ENCODE data around the gene PAX1. TPM values are rescaled to one million over a fixed set of nuclear protein-coding genes. Genes with fewer than 3 reads are reported as not detected.

The PAX1 gene
- total RNA-seq, 2 donors from 2014 or later, result not detected

- H3K36me3 ChIP-seq (ENCODE audit: control insufficient read depth, insufficient read depth, low read length), result no peaks in the 10 kb centered on the region
- Mint-ChIP-seq H3K27ac (no peak overlapping the region), H3K27me3 (ENCODE audit: insufficient read depth) (peaks cover 100% of the 10 kb centered on the region), H3K9me3 (no peaks in the 10 kb centered on the region), H3K4me3 (no peak overlapping the region), H3K36me3 (ENCODE audit: low read depth) (no peaks in the 10 kb centered on the region), H3K4me1 (peaks cover 20% of the 10 kb centered on the region)
- no peak overlapping the region for H3K27ac ChIP-seq (ENCODE audit: low read depth, low read length)
- DNase-seq, result no peak
- H3K9me3 ChIP-seq (ENCODE audit: control insufficient read depth, low read length), result no peaks in the 10 kb centered on the region
- 6 to 20% methylated on average over 8 to 9 of the region's 9 CpGs for WGBS, 2 experiments (ENCODE audit: insufficient coverage in 1 of 2, insufficient read length in 1 of 2)
- H3K9ac ChIP-seq (ENCODE audit: extremely low read depth, low read length, poor library complexity, severe bottlenecking), result no peak overlapping the region
- peaks cover 100% of the 10 kb centered on the region for H3K27me3 ChIP-seq (ENCODE audit: control insufficient read depth, insufficient read depth, low read length, poor library complexity, severe bottlenecking)
- H3K4me3 ChIP-seq (ENCODE audit: low read length), result no peak overlapping the region
- H3K4me1 ChIP-seq (ENCODE audit: control insufficient read depth, insufficient read depth, low read length), result peaks cover 7% of the 10 kb centered on the region
- no peak for TF ChIP-seq CTCF (conservative IDR thresholded peaks at IDR 0.05)
These were observed 6.8 kb upstream of the PAX1 start for GRCh38 chr20:21698494-21699215.

GRCh38 chr20:21699216-21699508 lies 6.3 kb upstream of the PAX1 start:
- no peak for DNase-seq
- no peaks in the 10 kb centered on the region for H3K36me3 Mint-ChIP-seq (ENCODE audit: low read depth)
- H3K4me3 Mint-ChIP-seq, result no peak overlapping the region
- Histone ChIP-seq H3K36me3 (ENCODE audit: control insufficient read depth, insufficient read depth, low read length) (no peaks in the 10 kb centered on the region), H3K9me3 (ENCODE audit: control insufficient read depth, low read length) (no peaks in the 10 kb centered on the region), H3K4me1 (ENCODE audit: control insufficient read depth, insufficient read depth, low read length) (peaks cover 7% of the 10 kb centered on the region), H3K27me3 (ENCODE audit: control insufficient read depth, insufficient read depth, low read length, poor library complexity, severe bottlenecking) (peaks cover 100% of the 10 kb centered on the region), H3K4me3 (ENCODE audit: low read length) (no peak overlapping the region), H3K27ac (ENCODE audit: low read depth, low read length) (no peak overlapping the region), H3K9ac (ENCODE audit: extremely low read depth, low read length, poor library complexity, severe bottlenecking) (no peak overlapping the region)
- peaks cover 22% of the 10 kb centered on the region for H3K4me1 Mint-ChIP-seq
- H3K27ac Mint-ChIP-seq, result no peak overlapping the region
- no peaks in the 10 kb centered on the region for H3K9me3 Mint-ChIP-seq
- H3K27me3 Mint-ChIP-seq (ENCODE audit: insufficient read depth), result peaks cover 100% of the 10 kb centered on the region
- whole genome bisulfite sequencing, 2 experiments (ENCODE audit: insufficient coverage in 1 of 2, insufficient read length in 1 of 2), result 28 to 37% methylated on average over 6 to 8 of the region's 8 CpGs
- TF ChIP-seq CTCF (conservative IDR thresholded peaks at IDR 0.05), result no peak

GRCh38 chr20:21701171-21701876 lies 4.1 kb upstream of the PAX1 start:
- H3K9me3 Mint-ChIP-seq, result no peaks in the 10 kb centered on the region
- Histone ChIP-seq H3K9me3 (ENCODE audit: control insufficient read depth, low read length) (no peaks in the 10 kb centered on the region), H3K36me3 (ENCODE audit: control insufficient read depth, insufficient read depth, low read length) (no peaks in the 10 kb centered on the region), H3K4me3 (ENCODE audit: low read length) (peak overlapping the region; percentile 37), H3K27ac (ENCODE audit: low read depth, low read length) (no peak overlapping the region), H3K27me3 (ENCODE audit: control insufficient read depth, insufficient read depth, low read length, poor library complexity, severe bottlenecking) (peaks cover 100% of the 10 kb centered on the region), H3K4me1 (ENCODE audit: control insufficient read depth, insufficient read depth, low read length) (peaks cover 13% of the 10 kb centered on the region), H3K9ac (ENCODE audit: extremely low read depth, low read length, poor library complexity, severe bottlenecking) (no peak overlapping the region)
- no peak overlapping the region for H3K27ac Mint-ChIP-seq
- TF ChIP-seq CTCF (conservative IDR thresholded peaks at IDR 0.05), result no peak
- peak overlapping the region; percentile 43 for H3K4me3 Mint-ChIP-seq
- 4% methylated on average over 19 to 33 of the region's 33 CpGs for WGBS, 2 experiments (ENCODE audit: insufficient coverage in 1 of 2, insufficient read length in 1 of 2)
- H3K27me3 Mint-ChIP-seq (ENCODE audit: insufficient read depth), result peaks cover 98% of the 10 kb centered on the region
- H3K4me1 Mint-ChIP-seq, result peaks cover 23% of the 10 kb centered on the region
- no peaks in the 10 kb centered on the region for H3K36me3 Mint-ChIP-seq (ENCODE audit: low read depth)
- DNase-seq, result peak; percentile 75
